K562 (cell line): ENCODE results near the gene PGAM2. TPM values are rescaled to one million over a fixed set of nuclear protein-coding genes. Genes with fewer than 3 reads are reported as not detected.

ENCODE experiments used
- CBFA2T3 ChIP-seq: fragments of 450-650 bp; IDR thresholded peaks from 2 replicates; pipeline ENCODE4 v1.6.1; 2017
- HDAC3 ChIP-seq: fragments of 450-650 bp; IDR thresholded peaks from 2 replicates; pipeline ENCODE4 v1.6.1; 2018; ENCODE audit warnings: borderline replicate concordance, mild to moderate bottlenecking, moderate library complexity; ENCODE audit not compliant: partially characterized antibody
- NBN ChIP-seq: fragments of 450-650 bp; IDR thresholded peaks from 2 replicates; pipeline ENCODE4 v1.6.1; 2016; ENCODE audit warnings: low read depth, mild to moderate bottlenecking
- NONO ChIP-seq, 2 experiments: fragments of 200-400 bp in 1 of 2; fragments of 450-650 bp in 1 of 2; formaldehyde crosslinking in 1 of 2; IDR thresholded peaks; 2 replicates each; pipeline ENCODE4 v1.6.1; 2017; ENCODE audit warnings: low read depth in 2 of 2, mild to moderate bottlenecking in 2 of 2, moderate library complexity in 2 of 2, low read length in 1 of 2
- RBFOX2 ChIP-seq: fragments of 200-400 bp; formaldehyde crosslinking; IDR thresholded peaks from 2 replicates; pipeline ENCODE4 v1.6.1; 2017; ENCODE audit warnings: low read depth, mild to moderate bottlenecking, low read length, moderate library complexity
- SAFB2 ChIP-seq: fragments of 200-400 bp; formaldehyde crosslinking; IDR thresholded peaks from 2 replicates; pipeline ENCODE4 v1.6.1; 2018; ENCODE audit warnings: borderline replicate concordance, low read length, low read depth, moderate library complexity; ENCODE audit not compliant: severe bottlenecking
- SRSF1 ChIP-seq: fragments of 200-400 bp; formaldehyde crosslinking; IDR thresholded peaks from 2 replicates; pipeline ENCODE4 v1.6.1; 2017; ENCODE audit warnings: mild to moderate bottlenecking, low read depth, low read length, moderate library complexity
- TCF7L2 ChIP-seq: fragments of 150-350 bp; IDR thresholded peaks from 2 replicates; pipeline ENCODE4 v1.6.1; 2016; ENCODE audit warnings: low read depth, mild to moderate bottlenecking, low read length, moderate library complexity
- TEAD1 ChIP-seq, 2 experiments: fragments of 450-650 bp in 1 of 2; sonication (generic) in 1 of 2; formaldehyde crosslinking; IDR thresholded peaks; 2 replicates each; pipeline versions ENCODE4 v1.4.0 to v1.8.0; 2020 to 2022; ENCODE audit warnings: mild to moderate bottlenecking in 2 of 2, missing genetic modification reagents in 1 of 2
- ZBTB5 ChIP-seq: fragments of 450-650 bp; IDR thresholded peaks from 2 replicates; pipeline ENCODE4 v1.6.1; 2017; ENCODE audit warnings: antibody characterized with exemption
- ZFP1 ChIP-seq: fragments of 450-650 bp; formaldehyde crosslinking; IDR thresholded peaks from 2 replicates; pipeline ENCODE4 v1.4.0; 2020; ENCODE audit warnings: mild to moderate bottlenecking, mixed read lengths
- ZFP30 ChIP-seq: fragments of 250-450 bp; sonication (Bioruptor Pico); IDR thresholded peaks from 2 replicates; pipeline ENCODE4 v1.8.0; 2022; ENCODE audit warnings: moderate library complexity, mild to moderate bottlenecking, inconsistent platforms, borderline replicate concordance
- ZNF609 ChIP-seq: sonication (generic); formaldehyde crosslinking; IDR thresholded peaks from 2 replicates; pipeline ENCODE4 v1.8.1; 2023; ENCODE audit warnings: missing genetic modification reagents, mild to moderate bottlenecking, borderline replicate concordance
- ZNF77 ChIP-seq: fragments of 250-450 bp; sonication (Bioruptor Pico); IDR thresholded peaks from 2 replicates; pipeline ENCODE4 v1.5.0; 2020
- polyA plus RNA-seq, 8 experiments: library from polyadenylated mRNA; depleted of rRNA in 4 of 8; stranded (reverse) in 5 of 8; unstranded in 3 of 8; fragments of >200 nt; fragmentation: Nextera tagmentation in 2 of 8; fragmentation: Illumina TruSeq in 1 of 8; extraction: Ambion mirVana in 2 of 8; extraction: Trizol in 1 of 8; gene quantifications; 2 replicates each; pipeline versions ENCODE4 v1.2.1 to v1.2.3, GENCODE V29; 2011 to 2014; ENCODE audit warnings: inconsistent platforms in 1 of 8, missing spikeins in 1 of 8
- total RNA-seq, 7 experiments: library from RNA; depleted of rRNA in 6 of 7; stranded (reverse); fragments of >200 nt in 6 of 7; fragmentation: Illumina TruSeq in 2 of 7; extraction: Trizol in 2 of 7; gene quantifications; 2 replicates each; pipeline versions ENCODE4 v1.2.1 to v1.2.3, GENCODE V29; 2011 to 2021; ENCODE audit warnings: low replicate concordance in 1 of 7
- TF ChIP-seq, protein P1 (sequence below): sonication (generic); formaldehyde crosslinking; IDR thresholded peaks from 2 replicates; pipeline ENCODE4 v1.8.1; 2023; ENCODE audit warnings: mild to moderate bottlenecking, missing genetic modification reagents
- TF ChIP-seq, protein P2 (sequence below): sonication (generic); formaldehyde crosslinking; IDR thresholded peaks from 2 replicates; pipeline ENCODE4 v1.8.0; 2022; ENCODE audit warnings: missing genetic modification reagents, mild to moderate bottlenecking, borderline replicate concordance

The PGAM2 gene
- total and polyA plus RNA-seq, 9 of the 15 experiments (the other 6 are each of a cell fraction or from before 2014, with no cell fraction given) = not detected

- TF ChIP-seq HDAC3 (peak; percentile 87), ZFP30 (CRISPR knock-in tag) (no peak), CBFA2T3 (peak; percentile 99), SAFB2 (no peak), RBFOX2 (no peak), NONO (IDR thresholded peaks at IDR 0.05; ENCODE audit: low read depth in 2 of 2, low read length in 1 of 2) (0 out of 4 replicates have a peak, but pooled peaks of 1 of the 2 experiments have one; percentile 72), ZNF77 (CRISPR knock-in tag) (no peak), SRSF1 (no peak), TCF7L2 (no peak), ZFP1 (CRISPR knock-in tag) (no peak), NBN (peak; percentile 61; the same call in 1 of the 2 replicates), TEAD1 (CRISPR knock-in tag; IDR thresholded peaks at IDR 0.05) (peak in 1 of 2 experiments; percentile 81; a peak in 2 of 4 replicates), ZBTB5 (no peak), ZNF609 (CRISPR knock-in tag) (0 out of 2 replicates have a peak, but pooled peaks have one; percentile 62)
- TF ChIP-seq, protein P1, sequence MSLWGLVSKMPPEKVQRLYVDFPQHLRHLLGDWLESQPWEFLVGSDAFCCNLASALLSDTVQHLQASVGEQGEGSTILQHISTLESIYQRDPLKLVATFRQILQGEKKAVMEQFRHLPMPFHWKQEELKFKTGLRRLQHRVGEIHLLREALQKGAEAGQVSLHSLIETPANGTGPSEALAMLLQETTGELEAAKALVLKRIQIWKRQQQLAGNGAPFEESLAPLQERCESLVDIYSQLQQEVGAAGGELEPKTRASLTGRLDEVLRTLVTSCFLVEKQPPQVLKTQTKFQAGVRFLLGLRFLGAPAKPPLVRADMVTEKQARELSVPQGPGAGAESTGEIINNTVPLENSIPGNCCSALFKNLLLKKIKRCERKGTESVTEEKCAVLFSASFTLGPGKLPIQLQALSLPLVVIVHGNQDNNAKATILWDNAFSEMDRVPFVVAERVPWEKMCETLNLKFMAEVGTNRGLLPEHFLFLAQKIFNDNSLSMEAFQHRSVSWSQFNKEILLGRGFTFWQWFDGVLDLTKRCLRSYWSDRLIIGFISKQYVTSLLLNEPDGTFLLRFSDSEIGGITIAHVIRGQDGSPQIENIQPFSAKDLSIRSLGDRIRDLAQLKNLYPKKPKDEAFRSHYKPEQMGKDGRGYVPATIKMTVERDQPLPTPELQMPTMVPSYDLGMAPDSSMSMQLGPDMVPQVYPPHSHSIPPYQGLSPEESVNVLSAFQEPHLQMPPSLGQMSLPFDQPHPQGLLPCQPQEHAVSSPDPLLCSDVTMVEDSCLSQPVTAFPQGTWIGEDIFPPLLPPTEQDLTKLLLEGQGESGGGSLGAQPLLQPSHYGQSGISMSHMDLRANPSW (CRISPR knock-in tag) = no peak
- TF ChIP-seq, protein P2, sequence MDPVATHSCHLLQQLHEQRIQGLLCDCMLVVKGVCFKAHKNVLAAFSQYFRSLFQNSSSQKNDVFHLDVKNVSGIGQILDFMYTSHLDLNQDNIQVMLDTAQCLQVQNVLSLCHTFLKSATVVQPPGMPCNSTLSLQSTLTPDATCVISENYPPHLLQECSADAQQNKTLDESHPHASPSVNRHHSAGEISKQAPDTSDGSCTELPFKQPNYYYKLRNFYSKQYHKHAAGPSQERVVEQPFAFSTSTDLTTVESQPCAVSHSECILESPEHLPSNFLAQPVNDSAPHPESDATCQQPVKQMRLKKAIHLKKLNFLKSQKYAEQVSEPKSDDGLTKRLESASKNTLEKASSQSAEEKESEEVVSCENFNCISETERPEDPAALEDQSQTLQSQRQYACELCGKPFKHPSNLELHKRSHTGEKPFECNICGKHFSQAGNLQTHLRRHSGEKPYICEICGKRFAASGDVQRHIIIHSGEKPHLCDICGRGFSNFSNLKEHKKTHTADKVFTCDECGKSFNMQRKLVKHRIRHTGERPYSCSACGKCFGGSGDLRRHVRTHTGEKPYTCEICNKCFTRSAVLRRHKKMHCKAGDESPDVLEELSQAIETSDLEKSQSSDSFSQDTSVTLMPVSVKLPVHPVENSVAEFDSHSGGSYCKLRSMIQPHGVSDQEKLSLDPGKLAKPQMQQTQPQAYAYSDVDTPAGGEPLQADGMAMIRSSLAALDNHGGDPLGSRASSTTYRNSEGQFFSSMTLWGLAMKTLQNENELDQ (CRISPR knock-in tag) = no peak
Measured at GRCh38 chr7:44081266-44081748, 15.9 kb upstream of the PGAM2 start (continued).
